HG03558 (cell line): ENCODE measurements around the gene TM7SF3.
A peak's percentile ranks its signal among the peaks of the same experiment; 100 is the strongest.
"Not testable (repeated sequence)": the region's sequence is repeated elsewhere in the genome, so short reads cannot be mapped to it uniquely, and the experiment has no call there.

Experiments used
- ATAC-seq: cut with Tn5 transposase; IDR thresholded peaks from one replicate; pipeline ENCODE4 v1.9.1; 2021; ENCODE audit warnings: moderate number of reproducible peaks; ENCODE audit not compliant: unreplicated experiment; ENCODE audit errors: extremely low read depth

Gene TM7SF3

GRCh38 chr12:27017163-27017823 is 3.1 kb upstream of the TM7SF3 start:
- ATAC-seq: not testable (repeated sequence)

- ATAC-seq: no peak
Observed at GRCh38 chr12:27015730-27016076, 1.5 kb upstream of the TM7SF3 start.

GRCh38 chr12:27014859-27015729 is 910 bp upstream of the TM7SF3 start:
- ATAC-seq: peak; percentile 24

- ATAC-seq: no peak
Observed at GRCh38 chr12:27013611-27014084, 536 bp downstream of the TM7SF3 start.

GRCh38 chr12:27012982-27013255 is 1.3 kb downstream of the TM7SF3 start:
- ATAC-seq: no peak

GRCh38 chr12:27012239-27012981 is 1.8 kb downstream of the TM7SF3 start:
- ATAC-seq: no peak

GRCh38 chr12:27009881-27010301 is 4.3 kb downstream of the TM7SF3 start:
- ATAC-seq: no peak

- no peak for ATAC-seq
Observed at GRCh38 chr12:27008081-27008480, 6.1 kb downstream of the TM7SF3 start.

- ATAC-seq: no peak
Observed at GRCh38 chr12:27006797-27007467, 7.3 kb downstream of the TM7SF3 start.

GRCh38 chr12:27005495-27005894 is 8.7 kb downstream of the TM7SF3 start:
- ATAC-seq: no peak

GRCh38 chr12:27003421-27004381 is 10.5 kb downstream of the TM7SF3 start:
- ATAC-seq: no peak

- ATAC-seq: no peak
Observed at GRCh38 chr12:27002141-27002540, 12.0 kb downstream of the TM7SF3 start.

GRCh38 chr12:27001663-27002062 is 12.5 kb downstream of the TM7SF3 start:
- ATAC-seq: no peak

- ATAC-seq: no peak
Observed at GRCh38 chr12:27000961-27001360, 13.2 kb downstream of the TM7SF3 start.

- ATAC-seq: no peak
Observed at GRCh38 chr12:26997003-26997402, 17.2 kb downstream of the TM7SF3 start.

- no peak for ATAC-seq
Observed at GRCh38 chr12:26995706-26996105, 18.5 kb downstream of the TM7SF3 start.

GRCh38 chr12:26994109-26994508 is 20.1 kb downstream of the TM7SF3 start:
- ATAC-seq: no peak

GRCh38 chr12:26991826-26992225 is 22.4 kb downstream of the TM7SF3 start:
- ATAC-seq: no peak

- no peak for ATAC-seq
Observed at GRCh38 chr12:26989873-26990272, 24.3 kb downstream of the TM7SF3 start.
